GM12892 (cell line): ENCODE data around the gene PLK2.

Experiments used
- POLR2A ChIP-seq: IDR thresholded peaks from 2 replicates; pipeline ENCODE4 v1.6.1; 2011; ENCODE audit warnings: low read depth, low read length, control low read depth
- TAF1 ChIP-seq: IDR thresholded peaks from 2 replicates; pipeline ENCODE4 v1.6.1; 2011; ENCODE audit warnings: low read depth, mild to moderate bottlenecking, control low read depth, low read length, borderline replicate concordance

DNA sequence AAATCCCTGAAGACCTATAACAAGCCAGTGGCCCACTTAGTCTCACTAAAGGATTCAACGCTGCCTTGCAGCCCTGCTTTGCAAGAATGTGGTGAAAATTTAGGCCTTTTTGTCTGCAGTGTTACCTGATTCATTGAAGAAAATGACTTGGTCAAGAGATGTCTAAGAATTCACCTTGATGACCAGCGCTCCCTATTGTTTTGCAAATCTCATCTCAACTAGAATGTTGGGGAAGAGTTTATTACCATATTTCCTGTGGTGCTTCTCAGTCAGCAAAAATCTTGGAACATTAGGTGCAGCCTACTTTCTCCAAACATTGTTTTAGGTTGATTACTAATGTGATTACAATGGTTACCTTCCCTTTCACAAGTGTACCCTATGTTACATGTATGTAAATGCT, 53.5 kb downstream of the PLK2 start:
- TF ChIP-seq POLR2A: no peak
- no peak for TF ChIP-seq TAF1
